Measurements from ENCODE around the gene MMEL1.

Gene MMEL1

DNA sequence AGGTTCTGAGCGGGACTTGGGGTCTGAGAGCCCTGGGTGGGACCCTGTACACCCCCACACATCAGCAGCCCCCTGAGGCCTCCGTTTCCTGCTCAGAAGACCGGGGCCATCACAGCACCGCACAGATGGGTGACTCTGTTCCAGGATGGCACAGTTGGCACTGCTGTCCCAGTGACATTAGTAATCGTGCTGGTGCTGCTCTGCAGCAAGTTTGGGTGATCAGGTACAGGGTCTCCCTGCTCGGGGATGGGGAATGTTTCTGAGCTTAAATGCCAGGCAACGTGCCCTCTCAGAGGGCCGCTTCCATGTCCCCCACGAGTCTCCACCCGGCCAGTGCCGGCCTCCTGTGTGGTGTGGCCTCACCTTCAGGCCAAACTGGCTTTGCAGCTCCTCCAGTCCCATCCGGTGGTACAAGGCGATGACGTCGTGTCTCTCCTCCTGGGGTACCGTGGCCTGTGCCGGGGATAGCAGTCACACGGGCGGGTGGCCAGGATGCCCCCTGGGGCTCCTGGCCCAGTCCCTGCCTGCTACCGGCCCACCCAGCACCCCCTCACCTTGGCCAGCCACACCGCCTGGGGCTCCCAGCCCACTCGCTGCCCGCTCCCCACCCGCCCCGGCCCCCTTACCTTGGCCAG, 29.2 kb downstream of the MMEL1 start:
- DNase-seq: no peak

DNA sequence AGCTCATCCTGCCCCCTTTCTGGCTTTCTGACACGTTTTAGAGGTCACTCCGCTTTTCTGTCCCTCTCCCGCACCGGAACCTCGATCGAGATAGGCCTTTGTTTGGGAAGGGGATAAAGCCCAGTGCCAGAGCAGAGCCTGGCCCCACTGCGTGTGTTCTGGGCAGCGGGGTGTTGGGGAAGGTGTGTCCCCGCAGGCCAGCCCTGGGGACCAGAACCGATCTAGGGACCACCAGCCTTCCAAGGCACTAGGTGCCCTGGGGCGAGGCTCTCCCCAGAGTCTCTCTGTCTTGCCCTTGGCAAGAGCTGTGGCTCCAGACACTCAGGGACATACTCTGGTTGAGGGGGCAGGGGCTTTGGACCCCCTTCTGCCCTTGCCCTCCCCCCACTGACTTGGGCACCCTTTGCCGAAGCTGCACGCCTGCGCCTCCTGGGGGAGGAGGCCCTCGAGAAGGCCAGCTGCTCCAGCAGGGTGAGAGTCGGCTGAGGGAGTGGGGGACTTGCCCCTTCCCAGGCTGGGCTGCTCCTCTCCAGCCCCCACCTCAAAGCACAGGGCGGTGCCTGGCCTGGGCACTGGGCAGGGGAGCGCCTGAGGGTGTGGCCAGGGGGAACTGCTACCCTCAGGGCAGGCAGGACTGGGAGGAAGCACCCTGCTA, 29.8 kb downstream of the MMEL1 start:
- no peak for DNase-seq

DNA sequence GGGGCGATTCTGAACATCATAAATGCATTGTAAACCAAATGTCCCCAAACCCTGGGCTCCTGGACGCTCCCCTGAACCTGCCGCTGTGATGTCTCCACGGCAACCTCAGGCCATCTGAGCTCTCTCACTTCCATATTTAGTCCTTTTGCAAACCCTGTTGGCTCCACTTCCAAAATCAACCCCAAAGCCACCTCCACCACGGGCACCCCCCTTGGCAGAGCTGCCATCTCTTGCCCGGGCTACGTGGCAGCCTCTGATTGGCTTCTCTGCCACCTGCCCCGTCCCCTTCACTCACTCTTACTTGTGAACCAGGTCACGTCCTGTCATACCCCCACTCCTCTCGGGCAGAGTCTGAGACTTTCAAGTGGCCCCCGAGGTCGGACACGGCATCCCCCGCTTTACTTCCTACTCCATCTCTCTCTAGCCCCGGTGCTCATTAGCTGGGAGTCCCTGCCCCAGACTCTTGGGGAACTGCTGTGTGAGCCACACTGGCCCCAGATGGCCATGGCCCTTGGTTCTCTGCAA, 30.4 kb downstream of the MMEL1 start:
- DNase-seq: no peak

DNA sequence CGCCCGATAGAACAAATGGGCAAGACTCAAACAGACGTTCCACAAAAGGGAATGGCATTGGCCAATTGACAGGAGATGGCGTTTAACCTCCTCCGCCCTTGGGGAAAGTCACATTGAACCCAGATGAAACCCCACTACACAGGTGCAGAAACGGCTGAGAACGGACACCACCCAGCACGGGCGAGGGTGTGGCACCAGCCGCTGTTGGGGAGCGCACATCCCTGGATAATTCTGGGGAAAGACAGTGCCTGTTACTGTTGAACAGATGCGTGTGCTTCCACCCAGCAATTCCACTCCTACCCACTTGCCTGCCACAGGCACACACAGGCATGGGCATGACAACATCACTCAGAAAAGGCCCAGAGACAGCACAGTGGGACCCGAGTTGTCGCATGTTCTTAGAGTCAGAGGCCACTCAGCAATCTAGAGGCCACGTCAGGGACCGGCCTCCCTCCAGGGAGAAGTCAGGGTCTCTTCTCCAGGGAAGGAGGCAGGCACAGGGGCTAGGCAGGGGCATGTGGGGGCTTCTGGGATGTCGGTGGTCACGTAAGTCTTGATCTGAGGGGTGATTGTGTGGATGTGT, 31.0 kb downstream of the MMEL1 start:
- no peak for DNase-seq

DNA sequence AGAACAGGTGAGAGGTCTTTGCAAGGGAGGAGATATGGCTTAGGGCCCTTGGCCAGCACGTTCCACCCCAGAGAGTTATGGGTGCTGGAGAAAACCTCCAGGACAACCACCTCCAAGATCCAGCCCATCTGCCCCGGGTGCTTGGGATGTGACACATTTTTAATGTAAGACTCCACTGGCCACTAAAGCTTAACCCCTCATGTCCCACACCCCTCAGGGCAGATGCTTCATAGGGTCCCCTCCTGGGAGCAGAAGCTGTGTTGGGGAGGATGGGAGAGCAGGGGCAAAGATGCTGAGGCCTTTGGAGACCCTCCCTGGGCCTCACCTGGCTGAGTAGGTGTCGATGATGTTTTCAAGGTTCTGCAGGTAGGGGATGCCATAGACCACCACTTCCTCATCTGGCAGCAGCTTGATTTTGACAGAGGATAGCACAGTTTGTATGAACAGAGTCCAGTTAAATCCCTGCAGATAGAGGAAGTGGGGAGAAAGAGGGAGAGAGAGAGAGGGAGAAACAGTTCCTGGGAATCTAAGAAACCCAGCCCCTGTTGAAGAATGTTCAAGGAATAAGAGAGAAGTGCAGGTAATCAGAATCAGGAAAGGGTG, 34.4 kb downstream of the MMEL1 start:
- DNase-seq: no peak

DNA sequence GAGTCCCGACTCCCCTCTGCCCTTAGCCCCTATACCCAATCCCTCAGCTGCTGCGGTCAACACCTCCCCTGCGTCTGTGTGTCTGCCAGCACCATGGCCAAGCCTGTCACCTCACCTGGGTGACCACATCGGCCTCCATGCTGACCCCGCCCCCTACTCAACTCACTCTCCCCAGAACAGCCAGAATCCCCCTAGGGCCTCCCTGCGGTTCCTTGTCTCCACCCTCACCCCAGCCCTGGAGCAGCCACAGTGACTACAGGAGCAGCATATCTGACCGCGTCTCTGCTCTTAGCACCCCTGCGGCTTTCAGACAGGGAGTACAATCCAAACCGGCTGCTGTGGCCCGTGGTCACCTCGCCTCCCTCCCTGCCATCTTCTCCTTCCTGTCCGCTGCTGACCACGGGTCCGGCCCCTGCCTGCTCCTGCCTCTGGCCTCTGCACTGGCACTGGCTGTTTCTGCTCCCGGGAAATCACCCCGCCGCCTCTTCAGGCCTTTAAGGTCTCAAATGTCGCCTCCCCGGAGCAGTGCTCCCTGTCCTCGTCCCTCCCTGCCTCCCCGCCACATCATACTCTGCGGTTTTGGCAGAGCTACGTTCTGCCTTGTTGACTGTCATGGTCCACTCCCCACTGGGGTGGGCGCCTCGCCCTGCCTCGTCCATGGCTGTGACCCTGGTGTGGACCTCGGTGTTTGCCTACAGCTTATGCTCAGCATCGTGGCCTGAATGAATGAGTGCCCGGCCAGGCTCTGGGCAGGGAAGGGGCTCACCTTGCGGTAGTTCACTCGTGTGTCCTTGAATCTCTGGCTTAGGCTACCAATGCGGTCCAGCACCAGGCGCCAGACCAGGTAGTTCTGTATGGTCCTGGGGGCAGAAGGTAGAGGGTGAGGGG, 35.1 kb downstream of the MMEL1 start:
- no peak for DNase-seq

DNA sequence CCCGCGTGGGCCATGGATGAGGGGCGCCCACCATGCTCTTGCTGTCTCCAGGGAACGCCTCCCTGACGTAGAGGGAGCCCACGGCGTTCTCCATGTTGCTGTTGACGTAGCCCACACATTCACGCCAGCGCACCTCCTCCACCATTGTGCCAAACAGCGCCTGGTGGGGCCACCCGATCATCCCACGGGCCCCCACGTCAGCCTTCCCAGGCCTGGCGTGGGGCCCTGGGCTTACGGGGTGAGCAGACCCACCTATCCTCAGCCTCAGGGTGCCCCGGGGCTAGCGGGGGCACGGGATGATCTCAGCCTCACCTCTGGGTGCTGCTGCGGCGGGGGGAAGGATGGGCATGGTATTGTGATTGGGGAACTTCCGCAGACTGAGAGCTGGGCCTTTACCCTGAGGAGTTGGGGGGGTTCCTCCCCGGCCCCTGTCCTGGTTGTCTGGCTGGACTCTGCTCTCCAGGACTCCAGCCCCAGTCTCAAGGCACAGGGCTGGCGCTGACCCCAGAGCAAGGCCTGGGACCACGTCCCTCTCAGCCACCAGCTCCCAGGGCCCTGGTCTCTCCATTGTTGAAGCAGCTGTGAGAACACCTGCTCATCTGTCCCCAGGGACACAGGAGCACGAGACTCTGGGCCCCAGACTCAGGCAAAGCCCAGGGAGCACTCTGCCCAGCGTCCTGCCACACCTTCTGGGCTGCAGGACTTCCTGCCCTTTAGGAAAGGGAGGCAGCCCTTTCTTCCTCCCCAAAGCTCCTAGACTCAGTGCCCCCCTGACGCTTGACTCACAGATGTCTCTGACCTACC, 36.1 kb downstream of the MMEL1 start:
- no peak for DNase-seq

DNA sequence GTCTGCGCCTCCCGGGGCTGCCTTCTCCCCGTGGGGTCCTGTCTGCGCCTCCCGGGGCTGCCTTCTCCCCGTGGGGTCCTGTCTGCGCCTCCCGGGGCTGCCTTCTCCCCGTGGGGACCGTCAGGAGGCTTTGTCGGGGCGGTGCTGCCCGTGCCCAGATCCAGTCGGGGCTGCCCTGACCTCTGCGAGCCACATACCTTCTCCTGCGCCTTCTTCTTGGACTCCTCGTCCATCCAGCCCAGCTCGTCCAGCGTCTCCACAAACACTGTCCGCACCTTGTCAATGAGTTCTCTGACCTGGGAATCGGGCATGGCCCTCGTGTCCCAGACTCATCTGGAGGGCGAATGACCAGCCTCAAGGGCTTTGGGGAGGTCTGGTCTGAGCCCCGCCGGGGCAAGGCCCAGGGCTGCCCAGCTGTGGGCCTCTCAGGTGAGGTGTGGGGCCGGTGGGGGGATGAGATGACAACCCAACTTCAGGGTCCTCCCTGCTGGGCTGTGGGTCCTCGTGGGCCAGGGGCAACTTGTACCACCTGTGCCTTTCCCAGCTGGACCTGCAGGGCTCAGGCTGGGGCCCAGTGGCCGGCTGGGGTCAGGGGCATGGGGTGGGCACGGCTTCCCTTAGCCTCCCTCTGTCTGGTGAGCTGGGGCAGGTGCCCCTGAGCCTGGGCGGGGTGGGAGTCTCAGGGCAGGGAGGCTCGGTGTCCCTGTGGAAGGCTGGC, 36.8 kb downstream of the MMEL1 start:
- no peak for DNase-seq

DNA sequence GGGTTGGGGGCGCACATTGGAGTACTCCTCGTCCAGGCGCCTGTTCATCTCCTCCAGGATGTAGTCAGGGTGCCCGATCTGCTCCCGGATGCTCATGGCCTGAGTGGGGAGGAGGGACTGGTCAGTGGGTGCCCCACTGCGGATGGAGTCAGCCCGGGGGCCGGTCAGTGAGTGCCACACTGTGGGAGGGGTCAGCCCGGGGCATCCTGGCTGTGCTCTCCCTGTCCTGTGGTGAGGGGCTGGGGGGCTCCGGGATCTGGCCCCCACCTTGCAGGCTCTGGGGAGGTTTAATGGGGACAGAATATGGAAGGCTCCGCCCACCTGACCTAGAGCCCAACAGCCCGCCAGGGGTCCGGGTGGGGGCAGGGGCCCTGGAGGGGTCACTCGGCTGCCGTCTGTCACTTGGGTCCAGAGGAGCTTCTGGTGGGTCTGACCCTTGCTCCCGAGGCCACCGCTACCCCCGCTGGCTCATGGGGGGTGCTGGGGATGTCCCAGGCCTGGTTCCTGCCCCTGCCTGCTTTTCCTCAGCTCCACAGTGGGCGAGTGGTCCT, 37.5 kb downstream of the MMEL1 start:
- DNase-seq: no peak

DNA sequence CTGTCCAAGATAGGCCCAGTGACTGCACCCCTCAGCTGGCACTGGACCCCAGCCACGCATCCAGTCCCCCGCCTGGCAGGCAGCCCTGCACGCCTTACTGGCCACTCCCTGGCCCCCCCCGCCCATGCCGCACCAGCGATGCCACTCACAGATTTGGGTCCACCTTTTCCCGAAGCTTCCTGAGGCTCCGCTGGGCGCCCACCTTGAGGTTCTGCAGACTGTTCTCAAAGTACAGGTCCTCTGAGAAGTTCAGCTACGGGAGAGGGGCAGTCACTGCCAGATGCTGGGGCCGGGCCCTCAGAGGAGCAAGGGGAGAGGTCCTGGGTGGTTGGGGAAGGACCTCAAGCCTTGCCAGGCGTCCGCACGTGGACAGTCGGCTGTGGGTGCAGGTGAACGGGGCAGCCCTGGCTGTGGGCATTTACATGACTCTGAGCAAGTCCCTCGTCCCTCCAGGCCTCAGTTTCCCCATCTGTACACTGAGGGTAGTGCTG, 38.1 kb downstream of the MMEL1 start:
- DNase-seq: no peak

DNA sequence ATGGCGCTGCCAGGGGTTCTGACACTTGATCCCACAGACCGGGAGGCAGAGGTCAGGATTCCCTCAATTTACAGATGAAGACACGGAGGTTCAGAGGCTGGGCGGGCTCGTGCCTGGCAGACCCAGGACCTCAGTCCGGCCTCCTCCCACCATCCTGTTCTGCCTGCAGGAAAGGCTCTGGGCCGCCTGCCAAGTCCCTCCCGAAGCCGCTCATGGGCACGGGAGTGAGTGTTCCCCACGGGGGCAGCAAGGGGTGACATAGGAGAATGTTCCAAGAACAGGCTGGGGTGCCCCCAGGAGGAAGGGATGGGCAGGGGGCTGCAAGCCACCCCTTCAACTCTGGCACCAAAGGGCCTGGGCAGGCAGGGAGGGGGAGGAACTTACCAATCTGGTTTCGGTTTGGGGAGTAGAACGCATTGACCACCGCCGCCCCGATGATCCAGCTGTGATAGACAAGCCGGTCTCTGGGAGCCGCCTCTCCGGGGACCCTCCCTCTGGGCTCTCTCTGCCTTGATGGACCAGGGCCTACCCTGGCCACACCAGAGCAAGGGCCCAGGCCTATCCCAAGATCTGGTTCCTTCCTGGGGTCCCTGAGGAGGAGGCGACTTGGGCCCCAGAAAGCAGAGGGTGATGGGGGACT, 38.7 kb downstream of the MMEL1 start:
- no peak for DNase-seq

DNA sequence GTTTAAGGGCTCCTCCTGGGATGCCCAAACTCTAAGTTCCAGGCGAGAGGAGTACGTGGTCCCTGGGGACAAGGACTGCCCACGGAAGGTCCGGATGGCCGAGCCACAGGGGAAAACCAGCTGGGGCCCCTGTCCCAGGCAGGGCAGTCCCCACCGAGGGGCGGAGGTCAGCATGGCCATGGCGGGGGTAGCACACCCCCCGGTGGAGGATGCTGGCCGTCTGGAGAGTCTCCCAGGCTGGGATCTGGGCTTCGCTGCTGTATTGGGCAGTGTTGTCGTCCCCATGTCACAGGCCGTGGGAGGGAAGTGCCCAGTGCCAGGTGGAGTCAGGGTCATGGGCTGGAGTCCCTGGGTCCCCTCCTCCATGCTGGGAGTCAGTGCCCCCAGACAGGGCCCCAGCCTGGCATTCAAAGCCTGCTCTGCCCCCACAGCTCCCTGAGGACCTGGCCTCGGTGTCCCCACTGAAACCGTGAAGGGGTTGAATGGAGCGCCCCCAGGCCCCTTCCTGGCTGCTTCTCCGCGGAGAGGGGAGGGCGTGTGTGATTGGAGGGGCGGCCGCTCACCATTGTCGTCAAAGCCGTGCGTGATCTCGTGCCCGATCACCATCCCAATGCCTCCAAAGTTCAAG, 39.5 kb downstream of the MMEL1 start:
- DNase-seq: no peak

DNA sequence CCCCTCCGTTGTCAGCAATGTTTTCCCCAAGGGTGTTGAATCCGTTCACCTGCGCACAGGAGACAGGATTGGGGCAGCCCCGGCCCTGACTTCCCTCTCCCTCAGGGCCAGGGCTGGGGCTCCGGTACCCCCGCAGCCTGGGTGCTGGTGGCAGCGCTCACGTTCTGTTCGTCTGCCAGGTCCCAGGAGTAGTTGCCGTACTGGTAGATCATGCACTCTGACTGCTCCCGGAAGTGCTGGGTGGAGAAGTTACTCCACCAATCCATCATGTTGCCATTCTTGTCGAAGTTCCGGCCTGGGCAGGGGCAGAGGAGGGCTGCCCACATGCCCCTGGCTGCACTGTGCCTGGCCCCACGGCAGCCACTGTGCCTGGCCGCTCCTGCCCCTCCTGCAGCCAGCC, 40.1 kb downstream of the MMEL1 start:
- no peak for DNase-seq

DNA sequence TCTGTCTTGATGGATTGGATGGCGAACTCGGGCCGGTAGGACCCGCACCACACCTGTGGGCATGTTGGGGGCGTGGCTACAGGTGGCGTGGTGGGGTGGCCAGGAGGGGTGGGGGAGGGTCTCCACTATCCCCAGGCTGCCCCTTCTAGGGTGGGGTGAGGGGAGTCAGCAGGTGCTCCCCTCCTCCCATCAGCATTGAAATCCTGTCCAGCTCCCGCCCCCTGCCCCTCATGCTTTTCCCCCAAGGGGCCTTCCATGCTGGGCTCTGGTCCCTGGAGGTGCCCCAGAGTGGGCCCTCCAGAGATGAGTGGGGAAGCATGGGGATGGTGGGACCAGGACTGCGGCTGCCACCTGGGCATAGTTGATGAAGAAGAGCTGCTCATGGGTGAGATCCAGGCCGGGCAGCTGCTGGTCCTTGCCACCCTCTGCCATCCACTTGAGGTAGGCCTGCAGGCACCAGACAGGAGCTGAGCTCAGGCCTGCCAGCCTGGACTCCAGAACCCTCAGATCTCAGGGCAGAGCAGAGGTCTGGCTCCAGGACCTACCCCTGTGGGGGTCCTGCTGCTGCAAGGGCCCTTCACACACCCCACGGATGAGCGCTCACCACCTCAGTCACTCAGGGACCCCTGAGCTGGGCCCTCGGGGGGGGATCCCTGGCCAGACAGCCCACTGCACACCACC, 41.1 kb downstream of the MMEL1 start:
- no peak for DNase-seq

DNA sequence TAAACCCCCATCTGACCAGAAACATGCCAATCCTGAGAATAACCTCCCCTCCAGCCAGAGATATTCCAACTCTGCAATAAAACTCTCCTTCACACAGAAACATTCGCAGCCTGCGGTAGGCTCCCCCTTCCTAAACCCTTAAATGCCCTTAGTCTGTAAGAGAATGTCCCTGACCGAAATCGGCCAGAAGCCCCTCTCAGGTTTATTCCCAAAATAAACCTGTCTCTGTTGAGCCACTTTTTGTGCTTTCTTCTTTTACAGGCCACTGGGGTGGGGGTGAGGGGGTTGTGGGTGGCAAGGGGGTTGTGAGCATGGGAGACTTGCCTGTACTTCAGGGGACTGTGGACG, 41.6 kb downstream of the MMEL1 start:
- DNase-seq: no peak

DNA sequence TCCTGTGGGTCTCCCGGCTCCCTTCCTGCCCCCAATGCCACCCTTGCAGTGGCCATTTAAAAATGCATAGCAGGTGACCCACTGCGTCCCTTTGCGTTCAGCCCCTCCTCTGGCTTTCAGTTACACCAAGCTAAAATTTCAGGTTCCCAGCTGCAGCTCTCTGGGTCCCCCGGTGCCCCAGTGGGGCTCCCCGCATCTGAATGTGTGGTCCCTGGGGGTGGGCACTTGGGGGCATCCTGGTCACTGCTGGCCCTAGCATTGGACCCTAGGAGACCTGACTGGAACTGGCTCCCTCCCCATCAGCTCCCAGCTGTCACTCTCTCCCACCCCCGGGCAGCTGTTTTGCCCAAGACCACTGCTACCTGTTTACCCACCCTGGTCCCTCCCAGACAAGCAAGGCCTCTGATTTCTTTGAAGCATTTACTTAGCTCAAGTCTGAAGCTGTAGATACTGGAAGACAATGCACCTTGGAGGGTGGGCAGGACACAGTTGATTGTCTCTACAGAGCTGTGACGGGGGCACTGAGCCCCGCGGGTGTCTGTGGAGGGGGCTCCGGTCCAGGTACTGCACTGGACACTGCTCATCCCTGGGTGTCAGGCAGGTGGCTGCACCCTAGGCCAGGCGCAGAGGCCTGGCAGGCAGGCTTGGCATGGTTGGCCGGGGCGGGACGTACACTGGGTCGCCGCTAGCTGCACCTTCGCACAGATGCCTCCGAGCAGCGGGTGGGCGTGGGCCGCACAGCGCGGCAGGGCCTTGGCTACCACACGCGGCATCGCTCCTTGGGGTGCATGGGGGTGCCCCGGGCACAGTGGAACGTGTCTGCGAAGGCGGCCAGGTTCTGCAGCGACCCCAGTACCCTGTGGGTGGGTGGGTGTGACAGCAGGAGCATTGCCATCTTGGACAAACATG, 42.3 kb downstream of the MMEL1 start:
- no peak for DNase-seq

DNA sequence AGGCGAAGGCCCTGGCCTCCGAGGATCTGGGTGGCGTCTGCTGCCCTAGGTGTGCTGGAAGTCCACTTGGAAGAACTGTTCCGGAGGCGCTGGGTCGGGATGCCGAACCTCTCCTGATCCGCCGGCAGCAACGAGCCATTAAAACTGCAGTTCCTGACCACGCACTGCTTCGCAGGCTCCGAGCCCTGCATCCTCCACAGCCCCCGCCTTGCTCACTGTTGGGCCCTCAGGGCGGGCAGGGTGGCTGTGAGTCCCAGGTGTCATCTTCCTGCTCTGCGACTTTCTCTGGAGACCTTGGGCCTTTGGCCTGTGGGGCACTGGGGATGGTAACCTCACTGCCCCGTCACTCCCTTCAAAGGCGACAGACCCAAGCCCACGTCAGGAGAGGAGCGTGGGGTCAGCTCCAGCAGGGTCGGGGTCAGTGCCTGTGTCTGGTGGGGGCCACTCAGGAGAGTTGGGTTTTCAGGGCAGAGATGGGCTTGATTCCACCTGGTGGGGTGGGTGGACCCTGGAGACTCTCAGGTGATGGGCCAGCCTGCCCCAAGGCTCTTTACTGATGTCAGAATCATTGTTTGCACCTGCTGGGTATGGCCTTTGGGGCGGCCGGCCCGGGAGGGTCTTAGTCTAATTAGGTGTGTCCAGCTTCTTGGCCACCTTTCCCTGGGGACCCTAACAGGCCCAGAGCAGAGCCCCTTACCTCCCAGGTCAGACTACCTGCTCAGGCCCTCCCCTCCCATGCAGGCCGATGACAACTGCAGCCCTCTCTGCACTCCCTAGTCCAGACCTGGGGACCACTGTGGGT, 43.2 kb downstream of the MMEL1 start:
- no peak for DNase-seq

Measured in activated naive CD4-positive, alpha-beta T cell (primary cell).